ENCODE data around the gene NTN3. TPM values are rescaled to one million over a fixed set of nuclear protein-coding genes. Genes with fewer than 3 reads are reported as not detected.

NTN3 gene
- total RNA-seq, 1 donor from 2014 or later: 2.5 TPM

DNA sequence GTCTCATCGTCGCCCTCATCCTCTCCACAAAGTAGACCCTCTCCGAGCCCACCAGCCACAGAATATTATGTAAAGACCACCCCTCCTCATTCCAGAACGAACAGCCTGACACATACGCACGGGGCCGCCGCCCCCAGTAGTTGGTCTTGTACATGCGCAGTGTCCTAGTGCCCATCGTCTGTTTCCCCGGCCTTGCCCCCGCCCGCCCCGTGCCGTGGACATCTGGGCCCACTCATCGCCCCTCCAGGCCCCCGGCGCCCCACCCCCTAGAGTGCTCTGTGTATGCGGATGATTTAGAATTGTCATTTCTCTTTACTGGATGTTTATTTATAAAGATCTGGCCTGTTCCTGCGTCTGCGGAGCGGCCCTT is 48.6 kb downstream of the NTN3 start:
- no peak for DNase-seq (ENCODE audit: low spot score, unreplicated experiment)
- peak overlapping the region; percentile 57 for H3K4me3 Mint-ChIP-seq (ENCODE audit: low read depth)
- H3K27me3 Mint-ChIP-seq: no peaks in the 10 kb centered on the region
- H3K9me3 Mint-ChIP-seq (ENCODE audit: low read depth): no peaks in the 10 kb centered on the region
- H3K27ac Mint-ChIP-seq: peak overlapping the region; percentile 97
- H3K4me1 Mint-ChIP-seq (ENCODE audit: low read depth): peaks cover 39% of the 10 kb centered on the region
- TF ChIP-seq, protein P1, sequence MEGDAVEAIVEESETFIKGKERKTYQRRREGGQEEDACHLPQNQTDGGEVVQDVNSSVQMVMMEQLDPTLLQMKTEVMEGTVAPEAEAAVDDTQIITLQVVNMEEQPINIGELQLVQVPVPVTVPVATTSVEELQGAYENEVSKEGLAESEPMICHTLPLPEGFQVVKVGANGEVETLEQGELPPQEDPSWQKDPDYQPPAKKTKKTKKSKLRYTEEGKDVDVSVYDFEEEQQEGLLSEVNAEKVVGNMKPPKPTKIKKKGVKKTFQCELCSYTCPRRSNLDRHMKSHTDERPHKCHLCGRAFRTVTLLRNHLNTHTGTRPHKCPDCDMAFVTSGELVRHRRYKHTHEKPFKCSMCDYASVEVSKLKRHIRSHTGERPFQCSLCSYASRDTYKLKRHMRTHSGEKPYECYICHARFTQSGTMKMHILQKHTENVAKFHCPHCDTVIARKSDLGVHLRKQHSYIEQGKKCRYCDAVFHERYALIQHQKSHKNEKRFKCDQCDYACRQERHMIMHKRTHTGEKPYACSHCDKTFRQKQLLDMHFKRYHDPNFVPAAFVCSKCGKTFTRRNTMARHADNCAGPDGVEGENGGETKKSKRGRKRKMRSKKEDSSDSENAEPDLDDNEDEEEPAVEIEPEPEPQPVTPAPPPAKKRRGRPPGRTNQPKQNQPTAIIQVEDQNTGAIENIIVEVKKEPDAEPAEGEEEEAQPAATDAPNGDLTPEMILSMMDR (IDR thresholded peaks at IDR 0.05; ENCODE audit: unreplicated experiment): no peak
- H3K36me3 Mint-ChIP-seq (ENCODE audit: insufficient read depth): peaks cover 2% of the 10 kb centered on the region

DNA sequence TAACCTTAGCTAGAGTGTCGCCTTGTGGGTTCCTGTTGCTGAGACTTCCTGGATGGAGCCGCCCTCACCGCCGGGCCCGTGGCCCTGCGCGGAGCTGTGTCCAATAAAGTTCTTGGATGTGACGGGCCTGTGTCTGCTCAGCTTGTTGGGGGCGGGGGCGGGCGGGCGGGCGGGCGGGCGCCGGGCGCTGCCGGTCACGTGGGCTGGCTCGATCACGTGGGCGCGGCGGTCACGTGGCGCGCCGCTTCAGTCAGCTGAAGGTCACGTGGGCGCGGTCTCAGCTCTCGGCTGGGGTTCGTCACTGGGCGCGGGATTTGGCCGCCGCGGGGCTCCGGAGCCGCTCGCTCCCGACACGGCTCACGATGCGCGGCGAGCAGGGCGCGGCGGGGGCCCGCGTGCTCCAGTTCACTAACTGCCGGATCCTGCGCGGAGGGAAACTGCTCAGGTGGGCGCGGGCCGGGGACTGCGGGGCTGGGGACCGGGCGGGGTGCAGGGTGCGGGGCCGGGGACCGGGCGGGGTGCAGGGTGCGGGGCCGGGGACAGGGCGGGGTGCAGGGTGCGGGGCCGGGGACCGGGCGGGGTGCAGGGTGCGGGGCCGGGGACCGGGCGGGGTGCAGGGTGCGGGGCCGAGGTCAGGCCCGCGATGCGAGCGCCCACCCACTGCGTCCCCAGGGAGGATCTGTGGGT is 49.1 kb downstream of the NTN3 start, which contains the start of gene AMDHD2:
Gene AMDHD2 (plus strand): TSS at position 275 of the 687 bp plus-strand sequence. CDS start 88 bp downstream, at position 363.
- TF ChIP-seq, protein P1 (IDR thresholded peaks at IDR 0.05; ENCODE audit: unreplicated experiment): no peak
- H3K9me3 Mint-ChIP-seq (ENCODE audit: low read depth): no peaks in the 10 kb centered on the region
- peak; percentile 83 for DNase-seq (ENCODE audit: low spot score, unreplicated experiment)
- H3K27me3 Mint-ChIP-seq: no peaks in the 10 kb centered on the region
- peak within 1 kb of the TSS; percentile 97 for H3K27ac Mint-ChIP-seq
- peak within 1 kb of the TSS; percentile 74 for H3K4me3 Mint-ChIP-seq (ENCODE audit: low read depth)
- H3K36me3 Mint-ChIP-seq (ENCODE audit: insufficient read depth): peaks cover 3% of the 10 kb centered on the region
- H3K4me1 Mint-ChIP-seq (ENCODE audit: low read depth): peaks cover 36% of the 10 kb centered on the region

DNA sequence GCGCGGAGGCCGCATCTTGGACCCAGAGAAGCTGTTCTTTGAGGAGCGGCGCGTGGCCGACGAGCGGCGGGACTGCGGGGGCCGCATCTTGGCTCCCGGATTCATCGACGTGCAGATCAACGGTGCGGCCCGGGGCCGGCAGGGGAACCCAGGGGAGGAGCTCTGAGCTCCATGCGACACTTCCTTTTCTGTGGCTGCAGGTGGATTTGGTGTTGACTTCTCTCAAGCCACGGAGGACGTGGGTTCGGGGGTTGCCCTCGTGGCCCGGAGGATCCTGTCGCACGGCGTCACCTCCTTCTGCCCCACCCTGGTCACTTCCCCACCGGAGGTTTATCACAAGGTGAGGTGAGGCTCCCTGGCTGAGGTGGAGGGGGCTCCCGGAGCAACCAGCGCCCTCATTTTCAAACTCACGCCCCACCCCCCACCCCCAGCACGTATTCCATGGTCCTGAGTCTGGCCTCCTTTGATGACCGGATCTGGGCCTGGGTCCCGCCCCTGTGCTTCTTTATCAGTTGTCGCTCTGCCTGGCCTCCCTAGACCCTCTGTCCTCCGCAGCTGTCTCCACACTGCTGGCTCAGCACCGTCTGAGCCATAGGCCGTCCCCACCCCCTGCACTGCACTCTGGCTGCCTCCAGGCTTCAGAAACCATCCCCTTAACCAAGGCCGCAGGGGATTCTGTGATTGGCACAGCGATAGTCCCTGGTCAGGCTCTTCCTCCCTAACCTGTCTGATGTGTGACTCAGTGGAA is 49.9 kb downstream of the NTN3 start:
- peaks cover 29% of the 10 kb centered on the region for H3K4me1 Mint-ChIP-seq (ENCODE audit: low read depth)
- H3K4me3 Mint-ChIP-seq (ENCODE audit: low read depth): peak overlapping the region; percentile 74
- H3K9me3 Mint-ChIP-seq (ENCODE audit: low read depth): no peaks in the 10 kb centered on the region
- no peaks in the 10 kb centered on the region for H3K27me3 Mint-ChIP-seq
- H3K36me3 Mint-ChIP-seq (ENCODE audit: insufficient read depth): peaks cover 3% of the 10 kb centered on the region
- peak overlapping the region; percentile 95 for H3K27ac Mint-ChIP-seq
- no peak for DNase-seq (ENCODE audit: low spot score, unreplicated experiment)
- TF ChIP-seq, protein P1 (IDR thresholded peaks at IDR 0.05; ENCODE audit: unreplicated experiment): no peak

Small RNAs within 50 kb of the gene (microRNA-seq; reads per million reads assigned to microRNA genes)
- gene MIR6767 (ENCODE audit: borderline number of aligned reads, unreplicated experiment) (not detected), gene MIR6768 (ENCODE audit: borderline number of aligned reads, unreplicated experiment) (not detected)

Other genes with a start within 250 kb of the NTN3 start
- 30.9 and 33.7 TPM in 2 replicates for gene E4F1, start 247.7 kb upstream of the NTN3 start, total RNA-seq
- gene DNASE1L2, start 234.9 kb upstream of the NTN3 start, total RNA-seq: 1.7 and 2.1 TPM in 2 replicates
- gene ECI1, start 219.7 kb upstream of the NTN3 start, total RNA-seq: 69.2 and 72.6 TPM in 2 replicates
- 231 and 237 TPM in 2 replicates for gene RNPS1, start 203.2 kb upstream of the NTN3 start, total RNA-seq
- gene ABCA3, start 130.6 kb upstream of the NTN3 start, total RNA-seq: 6.9 and 7.6 TPM in 2 replicates
- gene CCNF, start 41.9 kb upstream of the NTN3 start, total RNA-seq: 26.5 and 27.8 TPM in 2 replicates
- gene TEDC2, start 11.2 kb upstream of the NTN3 start, total RNA-seq: 27.4 and 32.2 TPM in 2 replicates
- 23.3 and 23.8 TPM in 2 replicates for gene TBC1D24, start 3.8 kb downstream of the NTN3 start, total RNA-seq
- 158 and 169 TPM in 2 replicates for gene ATP6V0C, start 42.7 kb downstream of the NTN3 start, total RNA-seq
- 38.7 and 40.8 TPM in 2 replicates for gene AMDHD2, start 49.1 kb downstream of the NTN3 start, total RNA-seq
- gene CEMP1, start 60.1 kb downstream of the NTN3 start, total RNA-seq: 0.58 and 0.62 TPM in 2 replicates
- gene PDPK1, start 66.7 kb downstream of the NTN3 start, total RNA-seq: 45.0 and 45.1 TPM in 2 replicates
- 21.4 and 24.5 TPM in 2 replicates for gene KCTD5, start 211.2 kb downstream of the NTN3 start, total RNA-seq
- gene PRSS27, start 248.9 kb downstream of the NTN3 start, total RNA-seq: 6.3 and 6.6 TPM in 2 replicates

All from progenitor cell of endocrine pancreas (in vitro differentiated cells).